Measurements from ENCODE around the gene SCTR.
"Not testable (repeated sequence)": the region's sequence is repeated elsewhere in the genome, so short reads cannot be mapped to it uniquely, and the experiment has no call there.

SCTR gene

DNA sequence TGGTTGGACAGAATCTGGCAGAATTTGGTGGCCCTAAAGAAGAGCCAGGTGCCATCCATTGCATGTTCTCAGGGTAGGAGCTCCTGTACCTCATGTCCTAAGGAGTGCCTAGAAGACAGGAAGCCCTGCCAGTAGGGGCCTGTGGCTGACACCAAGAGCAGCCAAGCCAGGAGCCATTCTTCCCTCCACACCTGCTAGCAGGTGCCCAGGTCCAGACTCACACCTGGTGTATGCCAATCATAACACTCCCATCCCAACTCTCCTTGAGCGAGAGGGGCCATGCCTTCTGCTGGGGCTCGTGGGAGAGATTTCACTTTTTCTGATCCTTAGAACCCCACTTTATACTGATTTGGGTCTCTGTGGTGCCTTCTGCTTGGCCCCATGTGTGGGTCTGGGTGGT lies 119.1 kb downstream of the SCTR start:
- Histone ChIP-seq H3K36me3 (ENCODE audit: control insufficient read depth, insufficient read depth, low read length) (no peaks in the 10 kb centered on the region), H3K4me1 (ENCODE audit: control insufficient read depth, insufficient read depth, low read length, poor library complexity, severe bottlenecking) (peaks cover 6% of the 10 kb centered on the region), H3K4me3 (ENCODE audit: extremely low read depth, insufficient read depth, low read length, poor library complexity, severe bottlenecking) (no peak overlapping the region), H3K9me3 (ENCODE audit: control insufficient read depth, low read length) (no peaks in the 10 kb centered on the region), H3K27ac (ENCODE audit: low read depth, low read length, severe bottlenecking) (no peak overlapping the region)
- 73% methylated on average over 2 of the region's 2 CpGs; no CpG with 5 or more reads in 1 of the 2 experiments for WGBS, 2 experiments (ENCODE audit: insufficient coverage in 2 of 2)

DNA sequence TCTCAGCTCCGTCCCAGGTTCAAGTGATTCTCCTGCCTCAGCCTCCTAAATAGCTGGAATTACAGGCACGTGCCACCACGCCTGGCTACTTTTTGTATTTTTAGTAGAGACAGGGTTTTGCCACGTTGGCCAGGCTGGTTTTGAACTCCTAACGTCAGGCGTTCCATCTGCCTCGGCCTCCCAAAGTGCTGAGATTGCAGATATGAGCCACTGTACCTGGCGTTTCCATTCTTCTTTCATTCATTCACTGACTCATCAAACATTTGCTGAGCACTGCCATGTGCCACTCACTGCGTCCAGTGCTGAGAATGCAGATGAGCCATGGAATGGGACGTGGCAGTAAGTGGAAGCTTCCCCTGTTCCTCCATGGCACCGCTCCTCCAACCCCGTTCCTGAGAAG lies 120.7 kb downstream of the SCTR start:
- H3K36me3 ChIP-seq (ENCODE audit: control insufficient read depth, insufficient read depth, low read length); H3K9me3 ChIP-seq (ENCODE audit: control insufficient read depth, low read length); H3K4me3 ChIP-seq (ENCODE audit: extremely low read depth, insufficient read depth, low read length, poor library complexity, severe bottlenecking); H3K27ac ChIP-seq (ENCODE audit: low read depth, low read length, severe bottlenecking); H3K4me1 ChIP-seq (ENCODE audit: control insufficient read depth, insufficient read depth, low read length, poor library complexity, severe bottlenecking): not testable (repeated sequence)
- WGBS, 2 experiments (ENCODE audit: insufficient coverage in 2 of 2) = 86 to 89% methylated on average over 9 to 10 of the region's 12 CpGs

DNA sequence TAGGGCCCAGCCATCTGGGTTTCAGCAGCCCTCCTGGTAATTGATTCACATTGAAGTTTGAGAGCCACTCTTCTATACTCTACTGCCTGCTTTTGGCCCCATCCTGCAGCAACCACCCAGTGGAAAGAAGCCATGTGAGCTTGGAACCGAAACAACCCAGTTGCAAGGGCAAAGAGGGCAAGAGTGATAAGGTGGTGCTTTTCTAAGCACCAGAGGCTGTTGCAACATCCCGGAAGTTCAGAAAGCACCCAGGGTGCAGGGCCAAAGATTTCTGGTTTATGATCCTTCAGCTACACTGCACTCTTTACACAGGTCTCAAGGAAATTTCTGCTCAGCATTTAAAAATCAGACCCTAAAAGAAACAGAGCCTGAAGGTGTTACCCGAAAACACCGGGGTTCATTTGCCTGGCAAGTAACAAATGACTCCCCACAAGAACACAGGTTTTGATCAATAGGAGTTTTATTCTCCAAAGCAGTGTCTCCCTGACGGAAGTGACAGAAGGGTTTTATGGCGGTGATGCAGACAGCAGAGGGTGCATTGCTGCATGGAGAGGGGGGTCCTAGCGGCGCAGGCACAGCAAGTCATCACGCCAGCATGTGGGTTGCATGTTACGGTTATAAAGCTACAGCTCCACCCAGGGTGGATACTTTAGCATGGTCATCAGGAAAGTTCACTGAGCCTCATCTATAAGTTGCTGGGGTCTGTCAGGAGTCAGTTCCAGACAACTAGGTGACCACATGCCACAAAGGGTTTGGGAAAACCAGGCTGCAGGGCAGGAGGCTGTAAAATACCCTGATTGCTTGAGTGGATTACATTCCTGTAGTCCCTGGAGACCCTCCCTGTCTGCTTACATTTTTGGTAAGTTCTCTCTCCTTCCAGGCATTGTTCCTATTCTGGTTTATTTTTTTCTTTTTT lies 121.4 kb downstream of the SCTR start:
- Histone ChIP-seq H3K27ac (ENCODE audit: low read depth, low read length, severe bottlenecking) (no peak overlapping the region), H3K4me3 (ENCODE audit: extremely low read depth, insufficient read depth, low read length, poor library complexity, severe bottlenecking) (no peak overlapping the region), H3K4me1 (ENCODE audit: control insufficient read depth, insufficient read depth, low read length, poor library complexity, severe bottlenecking) (no peaks in the 10 kb centered on the region), H3K36me3 (ENCODE audit: control insufficient read depth, insufficient read depth, low read length) (no peaks in the 10 kb centered on the region), H3K9me3 (ENCODE audit: control insufficient read depth, low read length) (no peaks in the 10 kb centered on the region)
- WGBS, 2 experiments (ENCODE audit: insufficient coverage in 2 of 2) = 89 to 92% methylated on average over 7 to 9 of the region's 10 CpGs

DNA sequence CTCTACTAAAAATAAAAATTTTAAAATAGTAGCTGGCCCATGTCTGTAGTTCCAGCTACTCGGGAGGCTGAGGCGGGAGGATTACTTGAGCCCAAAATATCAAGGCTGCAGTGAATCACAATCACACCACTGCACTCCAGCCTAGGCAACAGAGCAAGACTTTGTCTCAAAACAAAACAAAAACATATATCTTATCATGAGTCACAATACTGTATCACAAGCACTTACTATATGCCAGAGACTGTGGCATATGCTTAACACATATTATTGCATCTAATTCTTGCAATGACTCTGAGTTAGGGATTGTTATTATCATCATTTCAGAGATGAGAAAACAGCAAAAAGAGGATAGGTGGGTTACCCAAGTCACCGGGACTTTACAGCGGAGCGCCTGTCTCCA lies 122.2 kb downstream of the SCTR start:
- H3K36me3 ChIP-seq (ENCODE audit: control insufficient read depth, insufficient read depth, low read length) = no peaks in the 10 kb centered on the region
- no peak overlapping the region for H3K4me3 ChIP-seq (ENCODE audit: extremely low read depth, insufficient read depth, low read length, poor library complexity, severe bottlenecking)
- WGBS, 2 experiments (ENCODE audit: insufficient coverage in 2 of 2) = 95 to 96% methylated on average over 5 of the region's 5 CpGs
- no peaks in the 10 kb centered on the region for H3K9me3 ChIP-seq (ENCODE audit: control insufficient read depth, low read length)
- no peak overlapping the region for H3K27ac ChIP-seq (ENCODE audit: low read depth, low read length, severe bottlenecking)
- no peaks in the 10 kb centered on the region for H3K4me1 ChIP-seq (ENCODE audit: control insufficient read depth, insufficient read depth, low read length, poor library complexity, severe bottlenecking)

DNA sequence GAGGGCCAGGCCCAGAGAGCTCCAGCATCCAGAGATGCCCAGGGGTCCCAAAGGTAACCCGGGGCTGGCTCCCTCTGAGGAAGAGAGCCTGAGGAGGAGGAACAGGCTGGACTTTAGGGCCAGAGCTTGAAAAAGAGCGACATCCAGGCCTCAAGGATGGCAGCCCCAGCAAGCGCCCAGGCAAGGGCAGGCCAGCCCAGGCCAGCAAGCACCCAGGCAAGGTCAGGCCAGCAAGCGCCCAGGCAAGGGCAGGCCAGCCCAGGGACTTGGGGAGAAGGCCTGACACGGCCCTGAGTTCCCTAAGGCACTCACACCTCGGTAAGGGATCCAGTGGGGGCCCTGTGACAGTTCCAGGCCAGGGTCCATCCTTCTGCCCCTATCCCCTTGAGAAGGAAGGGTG lies 127.1 kb downstream of the SCTR start:
- Histone ChIP-seq H3K27ac (ENCODE audit: low read depth, low read length, severe bottlenecking) (no peak overlapping the region), H3K9me3 (ENCODE audit: control insufficient read depth, low read length) (no peaks in the 10 kb centered on the region), H3K4me3 (ENCODE audit: extremely low read depth, insufficient read depth, low read length, poor library complexity, severe bottlenecking) (no peak overlapping the region), H3K36me3 (ENCODE audit: control insufficient read depth, insufficient read depth, low read length) (no peaks in the 10 kb centered on the region), H3K4me1 (ENCODE audit: control insufficient read depth, insufficient read depth, low read length, poor library complexity, severe bottlenecking) (no peaks in the 10 kb centered on the region)
- 74 to 83% methylated on average over 4 to 6 of the region's 6 CpGs for WGBS, 2 experiments (ENCODE audit: insufficient coverage in 2 of 2)

DNA sequence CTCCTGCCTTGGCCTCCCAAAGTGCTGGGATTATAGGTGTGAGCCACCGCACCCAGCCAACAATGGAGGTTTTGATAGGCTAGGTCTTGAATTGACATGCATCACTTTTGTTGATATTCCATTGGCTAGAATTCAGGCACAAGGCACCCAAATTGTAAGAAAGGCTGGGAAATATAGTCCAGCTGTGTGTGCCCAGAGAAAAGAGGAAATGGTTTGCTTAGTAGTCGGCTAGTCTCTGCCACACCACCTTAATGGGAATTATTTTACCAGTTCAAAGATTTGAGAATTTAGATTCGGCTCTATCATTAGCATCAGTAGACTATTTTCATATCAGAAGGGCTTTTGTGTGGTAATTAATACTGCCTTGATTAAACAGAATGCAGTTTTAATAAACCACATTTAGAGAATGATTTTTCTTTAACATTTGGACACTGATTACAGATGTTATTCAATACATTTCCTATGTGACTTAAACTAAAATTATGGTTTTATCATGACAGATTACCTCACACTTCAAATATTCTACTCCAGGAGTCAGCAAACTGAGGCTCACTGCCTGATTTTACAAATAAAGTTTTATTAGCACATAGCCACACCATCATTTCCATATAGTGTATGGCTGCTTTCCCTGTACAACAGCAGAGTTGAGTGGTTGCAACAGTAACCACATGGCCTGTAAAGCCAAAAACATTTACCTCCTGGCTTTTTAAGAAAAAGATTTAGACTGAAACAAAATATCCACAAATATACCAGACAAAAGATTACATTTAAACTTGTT lies 130.1 kb downstream of the SCTR start:
- Histone ChIP-seq H3K9me3 (ENCODE audit: control insufficient read depth, low read length) (no peaks in the 10 kb centered on the region), H3K4me1 (ENCODE audit: control insufficient read depth, insufficient read depth, low read length, poor library complexity, severe bottlenecking) (no peaks in the 10 kb centered on the region), H3K27ac (ENCODE audit: low read depth, low read length, severe bottlenecking) (no peak overlapping the region), H3K4me3 (ENCODE audit: extremely low read depth, insufficient read depth, low read length, poor library complexity, severe bottlenecking) (no peak overlapping the region), H3K36me3 (ENCODE audit: control insufficient read depth, insufficient read depth, low read length) (no peaks in the 10 kb centered on the region)
- 82 to 83% methylated on average over 1 to 2 of the region's 3 CpGs for WGBS, 2 experiments (ENCODE audit: insufficient coverage in 2 of 2)
